ENCODE data around the gene OTOG.

Gene OTOG

DNA sequence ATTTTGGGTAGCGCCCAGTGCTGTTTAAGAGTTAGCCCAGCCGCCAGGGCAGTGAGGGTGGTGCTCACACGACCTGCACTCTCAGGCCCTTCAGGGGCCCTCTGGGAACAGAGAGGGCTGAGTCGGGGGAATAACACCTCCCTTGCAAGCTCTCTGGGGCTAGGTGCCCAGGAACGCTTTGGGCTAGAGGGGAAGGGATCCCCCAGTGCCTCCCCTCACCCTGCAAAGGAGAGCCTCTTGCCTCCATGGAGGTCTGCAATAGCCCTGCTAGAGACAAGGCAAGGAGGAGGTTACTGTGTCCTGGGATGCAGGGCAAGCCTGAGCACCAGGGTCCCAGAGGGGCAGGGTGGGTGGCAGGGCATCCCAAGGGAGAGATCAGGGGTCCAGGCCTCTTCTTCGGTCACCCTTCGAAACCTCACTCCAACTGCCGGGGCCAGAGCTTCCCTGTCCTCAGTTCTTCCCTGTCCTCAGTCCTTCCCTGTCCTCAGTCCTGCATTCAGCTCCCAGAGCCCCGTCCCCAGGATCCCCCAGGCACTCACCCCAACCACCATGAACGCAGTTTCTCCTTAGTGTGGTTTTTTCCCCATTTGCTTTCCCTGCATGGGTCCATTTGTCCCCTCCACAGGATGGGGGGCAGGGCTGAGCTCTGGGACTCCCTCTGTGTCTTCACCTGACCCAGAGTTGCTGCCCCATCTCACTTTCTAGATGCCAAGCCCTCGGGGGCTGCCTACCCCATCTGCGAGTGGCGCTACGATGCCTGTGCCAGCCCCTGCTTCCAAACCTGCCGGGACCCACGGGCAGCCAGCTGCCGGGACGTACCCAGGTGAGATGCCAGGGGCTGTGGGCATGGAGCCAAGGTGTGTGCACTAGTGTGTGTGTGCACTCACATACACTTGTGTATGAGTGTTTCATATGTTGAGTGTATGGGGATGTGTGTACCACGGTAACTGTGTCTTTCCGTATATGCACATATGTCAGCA is 60.8 kb downstream of the OTOG start:
- H2AFZ ChIP-seq (ENCODE audit: low read length), result no peak overlapping the region
- H3K4me2 ChIP-seq (ENCODE audit: low read depth, low read length, poor library complexity, severe bottlenecking), result no peak overlapping the region
- no peaks in the 10 kb centered on the region for H3K4me1 ChIP-seq (ENCODE audit: insufficient read depth, low read length, poor library complexity, severe bottlenecking)
- H3K9me2 ChIP-seq (replicated peaks; ENCODE audit: low read depth, low read length), result no peaks in the 10 kb centered on the region
- no peak overlapping the region for H3K4me3 ChIP-seq (ENCODE audit: low read length, poor library complexity, severe bottlenecking)
- no peaks in the 10 kb centered on the region for H4K20me1 ChIP-seq (ENCODE audit: insufficient read depth, low read length, poor library complexity, severe bottlenecking)
- no peak overlapping the region for H3K9ac ChIP-seq (ENCODE audit: low read depth, low read length, poor library complexity, severe bottlenecking)
- no peaks in the 10 kb centered on the region for H3K27me3 ChIP-seq (ENCODE audit: insufficient read depth, low read length, poor library complexity, severe bottlenecking)
- H3K9me3 ChIP-seq (ENCODE audit: insufficient read depth, low read depth, low read length), result no peaks in the 10 kb centered on the region
- TF ChIP-seq EZH2phosphoT487 (IDR thresholded peaks at IDR 0.05; ENCODE audit: borderline replicate concordance), result no peak
- TF ChIP-seq, protein P1, sequence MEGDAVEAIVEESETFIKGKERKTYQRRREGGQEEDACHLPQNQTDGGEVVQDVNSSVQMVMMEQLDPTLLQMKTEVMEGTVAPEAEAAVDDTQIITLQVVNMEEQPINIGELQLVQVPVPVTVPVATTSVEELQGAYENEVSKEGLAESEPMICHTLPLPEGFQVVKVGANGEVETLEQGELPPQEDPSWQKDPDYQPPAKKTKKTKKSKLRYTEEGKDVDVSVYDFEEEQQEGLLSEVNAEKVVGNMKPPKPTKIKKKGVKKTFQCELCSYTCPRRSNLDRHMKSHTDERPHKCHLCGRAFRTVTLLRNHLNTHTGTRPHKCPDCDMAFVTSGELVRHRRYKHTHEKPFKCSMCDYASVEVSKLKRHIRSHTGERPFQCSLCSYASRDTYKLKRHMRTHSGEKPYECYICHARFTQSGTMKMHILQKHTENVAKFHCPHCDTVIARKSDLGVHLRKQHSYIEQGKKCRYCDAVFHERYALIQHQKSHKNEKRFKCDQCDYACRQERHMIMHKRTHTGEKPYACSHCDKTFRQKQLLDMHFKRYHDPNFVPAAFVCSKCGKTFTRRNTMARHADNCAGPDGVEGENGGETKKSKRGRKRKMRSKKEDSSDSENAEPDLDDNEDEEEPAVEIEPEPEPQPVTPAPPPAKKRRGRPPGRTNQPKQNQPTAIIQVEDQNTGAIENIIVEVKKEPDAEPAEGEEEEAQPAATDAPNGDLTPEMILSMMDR (conservative IDR thresholded peaks at IDR 0.05; ENCODE audit: low read length), result no peak
- no peaks in the 10 kb centered on the region for H3K36me3 ChIP-seq (ENCODE audit: insufficient read depth, low read length)
- no peaks in the 10 kb centered on the region for H3K79me2 ChIP-seq (ENCODE audit: insufficient read depth, low read length)
- no peaks in the 10 kb centered on the region for H3F3A ChIP-seq (ENCODE audit: low read depth)

DNA sequence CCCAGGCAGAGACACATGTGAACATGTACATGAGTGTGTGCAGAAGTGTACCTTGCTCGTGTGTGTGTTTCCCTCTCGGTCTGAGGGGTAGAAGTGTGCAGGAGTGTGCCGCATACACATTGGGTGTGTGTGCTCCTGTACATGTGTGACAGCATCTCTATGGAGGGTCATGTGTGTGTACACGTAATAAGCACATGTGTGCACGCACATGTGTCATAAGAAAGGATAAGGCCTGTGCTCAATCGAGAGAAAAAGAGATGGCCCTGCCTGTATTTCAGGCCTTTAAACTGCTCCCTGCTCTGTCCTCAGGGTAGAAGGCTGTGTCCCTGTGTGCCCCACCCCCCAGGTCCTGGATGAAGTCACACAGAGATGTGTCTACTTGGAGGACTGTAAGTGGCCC is 61.8 kb downstream of the OTOG start:
- Histone ChIP-seq H3K27me3 (ENCODE audit: insufficient read depth, low read length, poor library complexity, severe bottlenecking) (no peaks in the 10 kb centered on the region), H3F3A (ENCODE audit: low read depth) (no peaks in the 10 kb centered on the region), H4K20me1 (ENCODE audit: insufficient read depth, low read length, poor library complexity, severe bottlenecking) (no peaks in the 10 kb centered on the region), H3K9me3 (ENCODE audit: insufficient read depth, low read depth, low read length) (no peaks in the 10 kb centered on the region), H3K9ac (ENCODE audit: low read depth, low read length, poor library complexity, severe bottlenecking) (no peak overlapping the region), H3K36me3 (ENCODE audit: insufficient read depth, low read length) (no peaks in the 10 kb centered on the region), H3K4me2 (ENCODE audit: low read depth, low read length, poor library complexity, severe bottlenecking) (no peak overlapping the region), H3K9me2 (replicated peaks; ENCODE audit: low read depth, low read length) (no peaks in the 10 kb centered on the region), H2AFZ (ENCODE audit: low read length) (no peak overlapping the region), H3K4me3 (ENCODE audit: low read length, poor library complexity, severe bottlenecking) (no peak overlapping the region), H3K4me1 (ENCODE audit: insufficient read depth, low read length, poor library complexity, severe bottlenecking) (no peaks in the 10 kb centered on the region), H3K79me2 (ENCODE audit: insufficient read depth, low read length) (no peaks in the 10 kb centered on the region)
- no peak for TF ChIP-seq EZH2phosphoT487 (IDR thresholded peaks at IDR 0.05; ENCODE audit: borderline replicate concordance)
- TF ChIP-seq, protein P1 (conservative IDR thresholded peaks at IDR 0.05; ENCODE audit: low read length), result no peak

DNA sequence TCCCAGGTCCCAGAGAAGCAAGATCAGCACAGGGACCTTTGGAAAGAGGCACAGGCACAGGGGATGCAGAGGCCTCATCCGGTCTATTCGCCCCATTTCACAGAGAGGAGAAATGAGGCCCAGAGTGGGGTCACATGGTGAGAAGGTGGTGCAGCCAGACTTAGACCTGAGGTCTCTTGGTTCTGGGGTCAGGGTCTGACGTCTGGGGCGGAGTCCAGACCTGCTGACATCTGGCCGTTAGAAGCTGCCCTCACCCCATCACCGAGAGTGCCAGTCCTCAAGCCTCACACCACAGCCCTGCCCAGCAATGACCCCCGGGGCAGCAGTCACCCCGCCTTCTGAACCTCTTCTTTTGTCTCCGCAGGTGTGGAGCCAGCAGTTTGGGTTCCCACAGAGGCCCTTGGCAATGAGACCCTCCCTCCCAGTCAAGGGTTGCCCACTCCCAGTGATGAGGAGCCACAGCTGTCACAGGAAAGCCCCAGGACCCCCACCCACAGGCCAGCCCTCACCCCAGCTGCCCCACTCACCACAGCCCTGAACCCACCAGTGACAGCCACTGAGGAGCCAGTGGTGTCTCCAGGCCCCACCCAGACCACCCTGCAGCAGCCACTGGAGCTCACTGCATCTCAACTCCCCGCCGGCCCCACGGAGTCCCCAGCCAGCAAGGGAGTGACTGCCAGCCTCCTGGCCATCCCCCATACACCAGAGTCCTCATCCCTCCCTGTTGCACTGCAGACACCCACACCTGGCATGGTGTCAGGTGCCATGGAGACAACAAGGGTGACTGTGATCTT is 62.4 kb downstream of the OTOG start:
- Histone ChIP-seq H3K36me3 (ENCODE audit: insufficient read depth, low read length) (no peaks in the 10 kb centered on the region), H3K4me2 (ENCODE audit: low read depth, low read length, poor library complexity, severe bottlenecking) (no peak overlapping the region)

More for the DNA sequence above, 62.4 kb downstream of the OTOG start:
- Histone ChIP-seq H3F3A (ENCODE audit: low read depth) (no peaks in the 10 kb centered on the region), H3K9ac (ENCODE audit: low read depth, low read length, poor library complexity, severe bottlenecking) (no peak overlapping the region), H3K27me3 (ENCODE audit: insufficient read depth, low read length, poor library complexity, severe bottlenecking) (no peaks in the 10 kb centered on the region), H3K4me1 (ENCODE audit: insufficient read depth, low read length, poor library complexity, severe bottlenecking) (no peaks in the 10 kb centered on the region), H4K20me1 (ENCODE audit: insufficient read depth, low read length, poor library complexity, severe bottlenecking) (no peaks in the 10 kb centered on the region), H3K4me3 (ENCODE audit: low read length, poor library complexity, severe bottlenecking) (no peak overlapping the region), H3K79me2 (ENCODE audit: insufficient read depth, low read length) (no peaks in the 10 kb centered on the region), H2AFZ (ENCODE audit: low read length) (no peak overlapping the region), H3K9me3 (ENCODE audit: insufficient read depth, low read depth, low read length) (no peaks in the 10 kb centered on the region), H3K9me2 (replicated peaks; ENCODE audit: low read depth, low read length) (no peaks in the 10 kb centered on the region)
- TF ChIP-seq EZH2phosphoT487 (IDR thresholded peaks at IDR 0.05; ENCODE audit: borderline replicate concordance), result no peak
- TF ChIP-seq, protein P1 (conservative IDR thresholded peaks at IDR 0.05; ENCODE audit: low read length), result no peak
